Suprapubic skin (tissue), 4 donors: Measurements from ENCODE around the gene RCOR3. TPM values are rescaled to one million over a fixed set of nuclear protein-coding genes. Genes with fewer than 3 reads are reported as not detected.

Experiments
- DNase-seq, 2 donors: peaks; one replicate each; pipeline ENCODE4 v3.0.0-alpha.2; 2019; ENCODE audit warnings: low spot score in 2 of 2
- H3K27ac ChIP-seq: fragments of 200-600 bp; sonication (generic); one replicate; pipeline ENCODE4 v1.5.1; 2019
- H3K27me3 ChIP-seq: fragments of 200-600 bp; sonication (generic); one replicate; pipeline ENCODE4 v1.5.1; 2019
- H3K36me3 ChIP-seq: fragments of 200-600 bp; sonication (generic); one replicate; pipeline ENCODE4 v1.5.1; 2019
- H3K4me1 ChIP-seq: fragments of 200-600 bp; sonication (generic); one replicate; pipeline ENCODE4 v1.5.1; 2019
- H3K4me3 ChIP-seq: fragments of 200-600 bp; sonication (generic); one replicate; pipeline ENCODE4 v1.5.1; 2019; ENCODE audit warnings: mild to moderate bottlenecking
- H3K9me3 ChIP-seq: fragments of 200-600 bp; sonication (generic); one replicate; pipeline ENCODE4 v1.5.1; 2019
- EP300 ChIP-seq: sonication (generic); formaldehyde crosslinking; IDR thresholded peaks from one replicate; pipeline ENCODE4 v1.6.1; 2017; ENCODE audit warnings: antibody characterized with exemption
- POLR2A ChIP-seq, 2 donors: fragments of 450-650 bp; IDR thresholded peaks; one replicate each; pipeline ENCODE4 v1.6.1; 2017; ENCODE audit warnings: antibody characterized with exemption in 2 of 2, mild to moderate bottlenecking in 2 of 2, moderate library complexity in 2 of 2
- POLR2AphosphoS5 ChIP-seq, 3 donors: sonication (generic); formaldehyde crosslinking; IDR thresholded peaks; one replicate each; pipeline ENCODE4 v1.6.1; 2017; ENCODE audit warnings: antibody characterized with exemption in 3 of 3
- WGBS: methylation state at CpG from one replicate; pipeline ENCODE4 v1.1.5; 2018; 5-methylcytosine and 5-hydroxymethylcytosine counted together
- total RNA-seq, 4 donors: library from RNA; depleted of rRNA; stranded (reverse); fragments of >200 nt; gene quantifications; one replicate each; pipeline ENCODE4 v1.1.0, GENCODE V29; 2016
- TF ChIP-seq, protein P1 (sequence below), 2 donors: fragments of 200-600 bp in 1 of 2; fragments of 450-650 bp in 1 of 2; sonication (generic) in 1 of 2; IDR thresholded peaks; one replicate each; pipeline ENCODE4 v1.5.1; 2016 to 2019; ENCODE audit warnings: antibody characterized with exemption in 2 of 2, mild to moderate bottlenecking in 1 of 2, moderate library complexity in 1 of 2

Gene RCOR3
- total RNA-seq, 4 donors from 2014 or later = 24.9 to 151 (median 42.9) TPM

DNA sequence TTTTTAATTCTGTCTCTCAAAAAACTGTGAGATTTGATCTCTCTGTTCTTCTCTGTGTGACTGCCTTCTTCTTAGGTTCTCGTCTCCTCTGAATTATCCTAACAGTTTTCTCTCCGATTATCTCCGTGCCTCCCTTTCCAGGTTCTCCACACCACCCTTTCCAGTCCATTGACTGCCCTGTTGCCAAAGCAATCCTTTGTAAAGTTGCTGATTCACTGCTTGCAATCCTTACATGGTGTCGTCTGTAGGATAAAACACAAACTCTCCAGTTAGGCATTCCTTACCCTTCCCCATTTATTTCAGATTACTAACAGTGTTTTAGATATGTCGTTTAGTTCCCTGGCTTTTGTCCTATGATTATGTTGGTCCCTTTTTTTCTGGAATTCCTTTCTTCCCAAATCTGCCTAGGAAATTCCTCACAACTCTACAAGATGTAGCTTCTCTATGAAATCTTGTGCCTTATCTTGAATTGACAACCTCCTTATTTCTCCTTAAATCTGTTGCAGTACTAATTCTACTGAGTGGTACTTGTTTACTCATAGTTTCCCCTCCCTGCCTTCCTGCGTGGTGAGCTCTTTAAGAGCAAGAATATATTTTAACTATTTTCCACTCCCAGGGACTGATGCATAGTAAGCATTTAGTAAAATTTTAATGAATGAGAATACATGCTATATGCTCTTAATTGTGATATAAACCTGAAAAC lies 22.3 kb downstream of the RCOR3 start:
- TF ChIP-seq EP300 (no peak), POLR2AphosphoS5 (IDR thresholded peaks at IDR 0.05) (no peak), POLR2A (IDR thresholded peaks at IDR 0.05) (no peak)
- TF ChIP-seq, protein P1, sequence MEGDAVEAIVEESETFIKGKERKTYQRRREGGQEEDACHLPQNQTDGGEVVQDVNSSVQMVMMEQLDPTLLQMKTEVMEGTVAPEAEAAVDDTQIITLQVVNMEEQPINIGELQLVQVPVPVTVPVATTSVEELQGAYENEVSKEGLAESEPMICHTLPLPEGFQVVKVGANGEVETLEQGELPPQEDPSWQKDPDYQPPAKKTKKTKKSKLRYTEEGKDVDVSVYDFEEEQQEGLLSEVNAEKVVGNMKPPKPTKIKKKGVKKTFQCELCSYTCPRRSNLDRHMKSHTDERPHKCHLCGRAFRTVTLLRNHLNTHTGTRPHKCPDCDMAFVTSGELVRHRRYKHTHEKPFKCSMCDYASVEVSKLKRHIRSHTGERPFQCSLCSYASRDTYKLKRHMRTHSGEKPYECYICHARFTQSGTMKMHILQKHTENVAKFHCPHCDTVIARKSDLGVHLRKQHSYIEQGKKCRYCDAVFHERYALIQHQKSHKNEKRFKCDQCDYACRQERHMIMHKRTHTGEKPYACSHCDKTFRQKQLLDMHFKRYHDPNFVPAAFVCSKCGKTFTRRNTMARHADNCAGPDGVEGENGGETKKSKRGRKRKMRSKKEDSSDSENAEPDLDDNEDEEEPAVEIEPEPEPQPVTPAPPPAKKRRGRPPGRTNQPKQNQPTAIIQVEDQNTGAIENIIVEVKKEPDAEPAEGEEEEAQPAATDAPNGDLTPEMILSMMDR (IDR thresholded peaks at IDR 0.05) = no peak
- Histone ChIP-seq H3K4me1 (no peaks in the 10 kb centered on the region), H3K36me3 (peaks cover 86% of the 10 kb centered on the region), H3K27ac (no peak overlapping the region), H3K27me3 (no peaks in the 10 kb centered on the region), H3K4me3 (no peak overlapping the region), H3K9me3 (no peaks in the 10 kb centered on the region)
- 81% methylated on average over 6 of the region's 6 CpGs for whole genome bisulfite sequencing
- no peak for DNase-seq

DNA sequence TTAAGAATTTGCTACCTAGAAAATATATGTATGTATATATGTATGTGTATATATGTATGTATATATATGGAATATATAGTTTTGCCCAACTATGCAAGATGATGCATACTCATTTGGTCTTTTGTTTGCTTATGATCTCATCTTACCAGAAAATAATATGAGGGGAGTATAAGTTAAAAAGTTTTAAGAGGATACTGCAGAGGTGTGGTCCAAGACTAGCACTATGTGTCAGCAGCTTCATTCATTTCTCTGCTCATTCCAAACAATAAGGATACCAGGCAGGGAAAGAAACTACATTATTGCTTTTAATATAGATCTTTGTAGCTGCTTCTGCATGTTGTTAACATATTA lies 22.8 kb downstream of the RCOR3 start:
- no peaks in the 10 kb centered on the region for H3K9me3 ChIP-seq
- TF ChIP-seq EP300 (no peak), POLR2A (IDR thresholded peaks at IDR 0.05) (no peak), POLR2AphosphoS5 (IDR thresholded peaks at IDR 0.05) (no peak)
- TF ChIP-seq, protein P1 (IDR thresholded peaks at IDR 0.05) = no peak
- no peak for DNase-seq
- H3K27me3 ChIP-seq = no peaks in the 10 kb centered on the region
- H3K36me3 ChIP-seq = peaks cover 89% of the 10 kb centered on the region
- no peak overlapping the region for H3K4me3 ChIP-seq
- no peaks in the 10 kb centered on the region for H3K4me1 ChIP-seq
- H3K27ac ChIP-seq = no peak overlapping the region

DNA sequence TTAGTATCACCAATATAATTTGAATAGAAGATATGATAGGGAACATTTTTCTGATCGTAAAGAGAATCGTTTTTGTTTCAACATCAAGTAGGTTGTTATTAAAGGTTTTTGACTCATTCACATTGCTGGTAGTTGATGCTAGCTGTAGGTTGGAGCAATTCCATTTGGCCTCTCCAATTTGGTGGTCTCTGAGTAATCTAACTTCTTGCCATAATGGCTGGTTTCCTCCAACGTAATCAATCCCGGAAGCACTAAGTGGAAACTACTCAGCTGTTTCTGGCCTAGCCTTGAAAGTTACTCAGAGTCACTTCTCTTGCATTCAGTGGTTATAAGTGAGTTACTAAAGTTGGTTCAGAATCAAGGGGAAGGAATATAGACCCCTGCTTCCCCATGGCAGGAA lies 26.0 kb downstream of the RCOR3 start:
- no peak for DNase-seq
- Histone ChIP-seq H3K4me3 (no peak overlapping the region), H3K27me3 (no peaks in the 10 kb centered on the region), H3K36me3 (peaks cover 86% of the 10 kb centered on the region), H3K9me3 (no peaks in the 10 kb centered on the region), H3K27ac (no peak overlapping the region), H3K4me1 (no peaks in the 10 kb centered on the region)
- WGBS = 92% methylated on average over 4 of the region's 4 CpGs
- TF ChIP-seq POLR2AphosphoS5 (IDR thresholded peaks at IDR 0.05) (no peak), EP300 (no peak), POLR2A (IDR thresholded peaks at IDR 0.05) (no peak)
- TF ChIP-seq, protein P1 (IDR thresholded peaks at IDR 0.05) = no peak

DNA sequence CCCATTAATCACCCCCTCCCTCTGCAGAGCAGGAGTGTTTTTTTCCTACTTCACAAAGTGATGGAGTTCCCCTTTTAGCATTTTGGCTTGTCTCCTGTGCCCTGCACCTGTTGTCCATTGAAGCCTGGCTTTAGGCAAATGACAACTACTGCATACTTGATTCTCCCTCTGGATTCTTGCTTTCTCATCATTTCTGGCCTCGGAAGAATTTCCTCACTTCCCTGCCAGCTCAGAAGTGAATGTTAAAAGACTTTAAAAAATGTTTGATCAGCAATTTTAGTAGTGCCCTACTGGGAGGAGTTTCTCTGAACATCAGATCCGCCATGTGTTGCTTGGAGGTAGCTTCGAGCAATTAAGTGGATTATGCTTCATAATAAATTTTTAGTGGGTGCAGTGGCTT lies 28.1 kb downstream of the RCOR3 start:
- WGBS = 51% methylated on average over 3 of the region's 3 CpGs
- H3K36me3 ChIP-seq = peaks cover 86% of the 10 kb centered on the region

DNA sequence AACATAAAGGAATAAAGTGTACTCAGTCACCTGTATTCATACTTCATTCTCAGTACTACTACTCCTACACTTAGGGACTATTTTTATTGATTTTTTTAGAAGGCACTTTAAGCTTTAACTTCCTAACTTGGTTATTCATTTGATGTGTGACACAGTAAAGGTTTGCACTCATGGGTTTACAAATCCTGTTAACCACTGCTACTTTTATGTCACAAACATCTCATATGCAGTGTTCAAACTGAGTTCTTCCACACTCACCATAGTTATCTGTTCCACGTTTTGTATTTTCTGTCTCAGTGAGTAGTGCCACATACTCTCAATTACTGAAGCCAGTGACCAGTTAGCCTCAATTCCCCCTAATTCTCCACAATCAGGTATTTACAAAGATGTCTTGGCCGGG lies 33.2 kb downstream of the RCOR3 start:
- H3K4me3 ChIP-seq = no peak overlapping the region
- no peaks in the 10 kb centered on the region for H3K9me3 ChIP-seq
- H3K36me3 ChIP-seq = peaks cover 76% of the 10 kb centered on the region
- no peaks in the 10 kb centered on the region for H3K4me1 ChIP-seq
- no peak for TF ChIP-seq POLR2AphosphoS5 (IDR thresholded peaks at IDR 0.05)
- no peak for TF ChIP-seq EP300
- TF ChIP-seq POLR2A (IDR thresholded peaks at IDR 0.05) = no peak
- TF ChIP-seq, protein P1 (IDR thresholded peaks at IDR 0.05) = no peak
- H3K27ac ChIP-seq = no peak overlapping the region
- WGBS = 93% methylated on average over 2 of the region's 2 CpGs
- DNase-seq = no peak
- H3K27me3 ChIP-seq = no peaks in the 10 kb centered on the region

More for the DNA sequence above, 28.1 kb downstream of the RCOR3 start:
- Histone ChIP-seq H3K4me1 (no peaks in the 10 kb centered on the region), H3K27ac (no peak overlapping the region), H3K9me3 (no peaks in the 10 kb centered on the region), H3K4me3 (no peak overlapping the region), H3K27me3 (no peaks in the 10 kb centered on the region)
- TF ChIP-seq, protein P1 (IDR thresholded peaks at IDR 0.05) = no peak
- TF ChIP-seq POLR2A (IDR thresholded peaks at IDR 0.05) = no peak
- TF ChIP-seq POLR2AphosphoS5 (IDR thresholded peaks at IDR 0.05) = no peak
- no peak for TF ChIP-seq EP300
- DNase-seq = no peak
